Testis (tissue), 3 donors: ENCODE measurements around the gene NUBP2. TPM values are rescaled to one million over a fixed set of nuclear protein-coding genes. Genes with fewer than 3 reads are reported as not detected.

Source experiments
- DNase-seq: peaks from one replicate; pipeline ENCODE4 v3.0.0-alpha.2; 2019
- H3K27ac ChIP-seq, 2 donors: fragments of 200-600 bp; sonication (generic); one replicate each; pipeline ENCODE4 v1.5.1; 2019
- H3K27me3 ChIP-seq: fragments of 200-600 bp; sonication (generic); one replicate; pipeline ENCODE4 v1.5.1; 2019
- H3K36me3 ChIP-seq: fragments of 200-600 bp; sonication (generic); one replicate; pipeline ENCODE4 v1.5.1; 2017; ENCODE audit warnings: low read depth; ENCODE audit errors: missing control alignments
- H3K4me1 ChIP-seq: fragments of 200-600 bp; sonication (generic); one replicate; pipeline ENCODE4 v1.5.1; 2019
- H3K4me3 ChIP-seq, 2 donors: fragments of 200-600 bp; sonication (generic); one replicate each; pipeline ENCODE4 v1.5.1; 2017 to 2019
- H3K9me3 ChIP-seq: fragments of 200-600 bp; sonication (generic); one replicate; pipeline ENCODE4 v1.5.1; 2017
- CTCF ChIP-seq, 3 experiments: fragments of 450-650 bp in 2 of 3; fragments of 200-600 bp in 1 of 3; sonication (generic) in 1 of 3; IDR thresholded peaks; one replicate each; pipeline ENCODE4 v1.5.1; 2016 to 2019; ENCODE audit warnings: antibody characterized with exemption in 3 of 3, mild to moderate bottlenecking in 2 of 3, moderate library complexity in 1 of 3
- POLR2A ChIP-seq: fragments of 450-650 bp; IDR thresholded peaks from one replicate; pipeline ENCODE4 v1.6.1; 2017; ENCODE audit warnings: antibody characterized with exemption, mild to moderate bottlenecking, moderate library complexity
- WGBS, 2 donors: methylation state at CpG; one replicate each; pipeline ENCODE4 v1.1.5; 2018; 5-methylcytosine and 5-hydroxymethylcytosine counted together
- intact Hi-C: fragments of 100-400 bp; cut with DNase I; formaldehyde crosslinking; loops from one replicate; pipeline ENCODE4 v1.15.1; 2023; ENCODE audit warnings: low total_unique reads
- polyA plus RNA-seq: library from polyadenylated mRNA; stranded (reverse); fragments of 350-450 nt; fragmentation: Illumina TruSeq; extraction: RNeasy Lipid Tissue Mini Kit (QIAGEN cat#74804); gene quantifications from one replicate; pipeline ENCODE4 v1.2.3, GENCODE V29; 2014; ENCODE audit warnings: low read depth, low replicate concordance; ENCODE audit not compliant: insufficient read depth
- total RNA-seq, 2 donors: library from RNA; depleted of rRNA; stranded (reverse); fragments of >200 nt; gene quantifications; one replicate each; pipeline ENCODE4 v1.2.3, GENCODE V29; 2016

The NUBP2 gene
- total and polyA plus RNA-seq, 3 donors from 2014 or later = 49.8 to 90.8 (median 81.5) TPM

GRCh38 chr16:1800701-1801100 is 17.9 kb downstream of the NUBP2 start:
- Histone ChIP-seq H3K27me3 (no peaks in the 10 kb centered on the region), H3K4me1 (no peaks in the 10 kb centered on the region), H3K27ac (no peak overlapping the region), H3K36me3 (no peaks in the 10 kb centered on the region), H3K9me3 (no peaks in the 10 kb centered on the region), H3K4me3 (no peak overlapping the region)
- intact Hi-C loops = no loop called here
- TF ChIP-seq POLR2A (no peak), CTCF (IDR thresholded peaks at IDR 0.05) (no peak)
- DNase-seq = no peak
- 84 to 87% methylated on average over 10 of the region's 10 CpGs for WGBS, 2 donors

DNA sequence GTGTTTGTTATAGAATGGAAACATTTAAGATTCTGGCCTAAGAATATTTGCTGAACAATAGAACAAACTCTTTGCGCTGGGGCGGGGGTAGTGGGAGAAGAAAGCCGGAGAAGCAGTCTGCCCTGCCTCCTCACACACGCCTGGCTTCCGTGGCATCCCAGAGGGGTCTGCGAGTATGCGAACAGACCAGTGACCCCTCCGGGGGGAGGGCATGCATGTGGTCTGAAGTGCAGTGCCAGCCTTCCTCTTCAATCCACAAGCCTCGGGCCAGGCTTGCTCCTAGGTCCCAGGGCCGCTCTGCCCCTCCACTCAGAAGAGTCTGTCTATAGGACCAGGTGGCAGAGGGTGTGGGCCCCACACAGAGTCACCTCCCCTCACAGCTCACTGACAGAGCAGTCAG is 24.9 kb downstream of the NUBP2 start:
- Histone ChIP-seq H3K36me3 (no peaks in the 10 kb centered on the region), H3K4me1 (no peaks in the 10 kb centered on the region), H3K4me3 (no peak overlapping the region), H3K9me3 (no peaks in the 10 kb centered on the region), H3K27me3 (no peaks in the 10 kb centered on the region), H3K27ac (no peak overlapping the region)
- DNase-seq = no peak
- TF ChIP-seq POLR2A = no peak
- no peak for TF ChIP-seq CTCF (IDR thresholded peaks at IDR 0.05)
- intact Hi-C loops = no loop called here
- WGBS, 2 donors = 86 to 89% methylated on average over 10 of the region's 10 CpGs

- no peak for TF ChIP-seq POLR2A
- Histone ChIP-seq H3K27me3 (no peaks in the 10 kb centered on the region), H3K9me3 (no peaks in the 10 kb centered on the region), H3K4me1 (no peaks in the 10 kb centered on the region), H3K27ac (no peak overlapping the region), H3K4me3 (no peak overlapping the region), H3K36me3 (no peaks in the 10 kb centered on the region)
- no peak for DNase-seq
- 80 to 89% methylated on average over 17 to 18 of the region's 18 CpGs for WGBS, 2 donors
- intact Hi-C loops = no loop called here
Measured at GRCh38 chr16:1808691-1809090, 25.9 kb downstream of the NUBP2 start.

DNA sequence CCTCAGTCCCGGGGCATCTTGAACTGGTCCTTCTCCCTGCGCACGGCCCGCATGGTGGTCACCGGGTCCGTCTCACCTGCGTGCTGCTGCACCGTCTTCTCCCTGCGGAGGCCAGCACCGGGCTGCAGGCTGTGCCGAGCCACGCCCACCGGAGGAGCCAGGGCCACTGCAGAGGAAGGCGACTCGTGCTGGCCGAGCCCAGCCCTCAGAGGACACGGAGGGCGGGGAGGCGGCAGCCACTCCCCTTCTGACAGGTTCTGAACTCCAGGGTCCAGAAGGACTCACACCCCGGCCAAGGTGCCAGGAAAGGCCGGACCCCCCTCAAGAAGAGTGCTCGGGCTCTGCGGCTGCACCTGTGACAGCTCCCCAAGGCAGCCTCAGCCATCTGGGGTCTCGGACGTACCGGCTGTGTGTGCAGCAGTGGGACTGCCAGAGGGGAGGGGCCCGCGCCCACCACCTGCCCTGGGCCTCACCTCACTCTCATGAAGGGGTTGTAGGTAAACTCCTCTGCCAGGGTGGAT is 26.6 kb downstream of the NUBP2 start:
- intact Hi-C loops = no loop called here
- H3K36me3 ChIP-seq = no peaks in the 10 kb centered on the region
- DNase-seq = no peak
- H3K4me3 ChIP-seq = no peak overlapping the region
- WGBS, 2 donors = 79 to 84% methylated on average over 21 to 27 of the region's 28 CpGs
- no peak overlapping the region for H3K27ac ChIP-seq
- TF ChIP-seq POLR2A (no peak), CTCF (IDR thresholded peaks at IDR 0.05) (no peak)
- no peaks in the 10 kb centered on the region for H3K9me3 ChIP-seq
- H3K27me3 ChIP-seq = no peaks in the 10 kb centered on the region
- H3K4me1 ChIP-seq = no peaks in the 10 kb centered on the region

GRCh38 chr16:1810106-1810505 is 27.3 kb downstream of the NUBP2 start:
- Histone ChIP-seq H3K27me3 (no peaks in the 10 kb centered on the region), H3K27ac (no peak overlapping the region), H3K36me3 (no peaks in the 10 kb centered on the region), H3K9me3 (no peaks in the 10 kb centered on the region), H3K4me3 (no peak overlapping the region), H3K4me1 (no peaks in the 10 kb centered on the region)
- intact Hi-C loops = no loop called here
- no peak for TF ChIP-seq POLR2A
- no peak for TF ChIP-seq CTCF (IDR thresholded peaks at IDR 0.05)
- DNase-seq = no peak
- WGBS, 2 donors = 93 to 95% methylated on average over 16 of the region's 16 CpGs
